GM18499 (cell line): Measurements from ENCODE around the gene SIGLEC6.

Source experiments
- ATAC-seq: cut with Tn5 transposase; IDR thresholded peaks from one replicate; pipeline ENCODE4 v1.9.1; 2021; ENCODE audit warnings: moderate number of reproducible peaks; ENCODE audit not compliant: insufficient read depth, unreplicated experiment

Gene SIGLEC6

GRCh38 chr19:51549533-51550324 lies 18.3 kb upstream of the SIGLEC6 start:
- ATAC-seq, result no peak

- no peak for ATAC-seq
Measured at GRCh38 chr19:51548891-51549305, 17.4 kb upstream of the SIGLEC6 start.

GRCh38 chr19:51548213-51548651 lies 16.8 kb upstream of the SIGLEC6 start:
- no peak for ATAC-seq

GRCh38 chr19:51547397-51548212 lies 16.1 kb upstream of the SIGLEC6 start:
- no peak for ATAC-seq

GRCh38 chr19:51546650-51547396 lies 15.4 kb upstream of the SIGLEC6 start:
- ATAC-seq, result no peak

- ATAC-seq, result no peak
Measured at GRCh38 chr19:51546107-51546649, 14.7 kb upstream of the SIGLEC6 start.

- ATAC-seq, result no peak
Measured at GRCh38 chr19:51544038-51544437, 12.6 kb upstream of the SIGLEC6 start.

- ATAC-seq, result no peak
Measured at GRCh38 chr19:51542699-51543098, 11.2 kb upstream of the SIGLEC6 start.

GRCh38 chr19:51541458-51542357 lies 10.2 kb upstream of the SIGLEC6 start:
- no peak for ATAC-seq

GRCh38 chr19:51539821-51540366 lies 8.4 kb upstream of the SIGLEC6 start:
- no peak for ATAC-seq

- no peak for ATAC-seq
Measured at GRCh38 chr19:51535535-51535934, 4.1 kb upstream of the SIGLEC6 start.

- no peak for ATAC-seq
Measured at GRCh38 chr19:51530616-51531015, 854 bp downstream of the SIGLEC6 start.

- no peak for ATAC-seq
Measured at GRCh38 chr19:51529301-51529700, 2.2 kb downstream of the SIGLEC6 start.

GRCh38 chr19:51525651-51526050 lies 5.8 kb downstream of the SIGLEC6 start:
- no peak for ATAC-seq

- no peak for ATAC-seq
Measured at GRCh38 chr19:51524666-51525264, 6.7 kb downstream of the SIGLEC6 start.

- ATAC-seq, result no peak
Measured at GRCh38 chr19:51521781-51522180, 9.7 kb downstream of the SIGLEC6 start.

GRCh38 chr19:51521357-51521756 lies 10.1 kb downstream of the SIGLEC6 start:
- no peak for ATAC-seq

GRCh38 chr19:51520728-51521127 lies 10.7 kb downstream of the SIGLEC6 start:
- ATAC-seq, result no peak
